Measurements from ENCODE around the gene OCRL.
"Not testable (repeated sequence)": the region's sequence is repeated elsewhere in the genome, so short reads cannot be mapped to it uniquely, and the experiment has no call there.

The OCRL gene

GRCh38 chrX:129534816-129535578, 5.1 kb upstream of the OCRL start:
- DNase-seq (ENCODE audit: low read depth in 2 of 2) = no peak

GRCh38 chrX:129540722-129541184, 694 bp downstream of the OCRL start:
- DNase-seq (ENCODE audit: low read depth in 2 of 2) = no peak

GRCh38 chrX:129544780-129545179, 4.7 kb downstream of the OCRL start:
- DNase-seq (ENCODE audit: low read depth in 2 of 2) = no peak

- no peak for DNase-seq (ENCODE audit: low read depth in 2 of 2)
Observed at GRCh38 chrX:129545408-129545807, 5.3 kb downstream of the OCRL start.

GRCh38 chrX:129549124-129549523, 9.1 kb downstream of the OCRL start:
- no peak for DNase-seq (ENCODE audit: low read depth in 2 of 2)

GRCh38 chrX:129553619-129554288, 13.7 kb downstream of the OCRL start:
- no peak for DNase-seq (ENCODE audit: low read depth in 2 of 2)

GRCh38 chrX:129554816-129555215, 14.8 kb downstream of the OCRL start:
- DNase-seq (ENCODE audit: low read depth in 2 of 2) = not testable (repeated sequence)

GRCh38 chrX:129556806-129557315, 16.8 kb downstream of the OCRL start:
- DNase-seq (ENCODE audit: low read depth in 2 of 2) = no peak

GRCh38 chrX:129557844-129558480, 17.9 kb downstream of the OCRL start:
- no peak for DNase-seq (ENCODE audit: low read depth in 2 of 2)

GRCh38 chrX:129559783-129560182, 19.7 kb downstream of the OCRL start:
- no peak for DNase-seq (ENCODE audit: low read depth in 2 of 2)

GRCh38 chrX:129561453-129561852, 21.4 kb downstream of the OCRL start:
- DNase-seq (ENCODE audit: low read depth in 2 of 2) = no peak

GRCh38 chrX:129564345-129564744, 24.3 kb downstream of the OCRL start:
- DNase-seq (ENCODE audit: low read depth in 2 of 2) = not testable (repeated sequence)

GRCh38 chrX:129565046-129565650, 25.1 kb downstream of the OCRL start:
- DNase-seq (ENCODE audit: low read depth in 2 of 2) = no peak

GRCh38 chrX:129566073-129566472, 26.0 kb downstream of the OCRL start:
- DNase-seq (ENCODE audit: low read depth in 2 of 2) = no peak

- no peak for DNase-seq (ENCODE audit: low read depth in 2 of 2)
Observed at GRCh38 chrX:129568349-129568748, 28.3 kb downstream of the OCRL start.

GRCh38 chrX:129572422-129572821, 32.4 kb downstream of the OCRL start:
- no peak for DNase-seq (ENCODE audit: low read depth in 2 of 2)

GRCh38 chrX:129573652-129574051, 33.6 kb downstream of the OCRL start:
- DNase-seq (ENCODE audit: low read depth in 2 of 2) = not testable (repeated sequence)

GRCh38 chrX:129574214-129574613, 34.2 kb downstream of the OCRL start:
- DNase-seq (ENCODE audit: low read depth in 2 of 2) = no peak

- DNase-seq (ENCODE audit: low read depth in 2 of 2) = no peak
Observed at GRCh38 chrX:129576539-129576938, 36.5 kb downstream of the OCRL start.

GRCh38 chrX:129577473-129577872, 37.4 kb downstream of the OCRL start:
- DNase-seq (ENCODE audit: low read depth in 2 of 2) = no peak

GRCh38 chrX:129577877-129578276, 37.8 kb downstream of the OCRL start:
- no peak for DNase-seq (ENCODE audit: low read depth in 2 of 2)

- no peak for DNase-seq (ENCODE audit: low read depth in 2 of 2)
Observed at GRCh38 chrX:129581904-129582303, 41.8 kb downstream of the OCRL start.
